Hypothalamus (tissue), 51 donors: ENCODE data around the gene HOXC4.
"Not testable (repeated sequence)": the region's sequence is repeated elsewhere in the genome, so short reads cannot be mapped to it uniquely, and the experiment has no call there.

Source experiments
- DNase-seq, 51 donors: peaks; one replicate each; lab custom pipeline; 2025; lab: John Stamatoyannopoulos, UW

HOXC4 gene

GRCh38 chr12:54053003-54053750, 458 bp upstream of the HOXC4 start:
- DNase-seq: peak in 2 of 51 donors; percentile 5 to 10

DNA sequence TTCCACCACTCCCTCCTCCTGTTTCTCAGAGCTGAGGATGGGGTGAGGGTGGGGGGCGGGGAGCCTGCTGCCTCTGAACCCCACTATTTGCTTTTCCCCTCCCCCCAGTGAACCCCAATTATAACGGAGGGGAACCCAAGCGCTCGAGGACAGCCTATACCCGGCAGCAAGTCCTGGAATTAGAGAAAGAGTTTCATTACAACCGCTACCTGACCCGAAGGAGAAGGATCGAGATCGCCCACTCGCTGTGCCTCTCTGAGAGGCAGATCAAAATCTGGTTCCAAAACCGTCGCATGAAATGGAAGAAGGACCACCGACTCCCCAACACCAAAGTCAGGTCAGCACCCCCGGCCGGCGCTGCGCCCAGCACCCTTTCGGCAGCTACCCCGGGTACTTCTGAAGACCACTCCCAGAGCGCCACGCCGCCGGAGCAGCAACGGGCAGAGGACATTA, 1.1 kb downstream of the HOXC4 start:
- no peak for DNase-seq

GRCh38 chr12:54055552-54055951, 1.9 kb downstream of the HOXC4 start:
- no peak for DNase-seq

- no peak for DNase-seq
Measured at GRCh38 chr12:54056110-54056509, 2.5 kb downstream of the HOXC4 start.

DNA sequence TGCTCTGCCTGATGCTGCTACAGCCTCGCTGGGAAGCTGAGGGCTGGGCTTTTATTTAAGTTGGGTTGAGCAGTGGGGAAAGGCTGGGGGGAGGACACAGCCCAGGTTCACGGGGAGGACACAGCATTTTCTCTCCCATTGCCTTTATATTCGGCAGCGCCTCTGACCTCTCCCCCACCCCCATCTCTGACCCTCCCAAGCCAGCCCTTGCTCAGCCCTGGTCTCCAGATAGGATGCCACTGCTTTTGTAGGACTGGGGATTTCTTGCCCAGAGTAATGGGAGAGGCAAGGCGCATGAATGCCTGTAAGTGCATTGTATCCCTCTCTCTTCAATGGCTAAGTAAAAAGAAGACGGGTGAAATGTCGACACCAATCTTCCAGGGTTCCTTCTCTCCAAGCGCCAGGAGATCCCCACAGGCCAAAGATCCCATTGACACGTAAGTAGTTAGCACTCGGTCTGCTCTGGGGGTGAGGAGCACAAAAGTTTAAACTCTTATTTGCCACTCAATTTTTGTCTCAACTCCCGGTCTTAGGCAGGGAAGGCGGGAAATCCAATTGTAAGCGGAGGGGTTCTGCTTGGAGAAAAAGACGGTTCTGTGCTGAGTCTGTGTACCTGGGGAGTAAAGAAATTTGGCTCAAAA, 4.6 kb downstream of the HOXC4 start:
- DNase-seq: no peak

DNA sequence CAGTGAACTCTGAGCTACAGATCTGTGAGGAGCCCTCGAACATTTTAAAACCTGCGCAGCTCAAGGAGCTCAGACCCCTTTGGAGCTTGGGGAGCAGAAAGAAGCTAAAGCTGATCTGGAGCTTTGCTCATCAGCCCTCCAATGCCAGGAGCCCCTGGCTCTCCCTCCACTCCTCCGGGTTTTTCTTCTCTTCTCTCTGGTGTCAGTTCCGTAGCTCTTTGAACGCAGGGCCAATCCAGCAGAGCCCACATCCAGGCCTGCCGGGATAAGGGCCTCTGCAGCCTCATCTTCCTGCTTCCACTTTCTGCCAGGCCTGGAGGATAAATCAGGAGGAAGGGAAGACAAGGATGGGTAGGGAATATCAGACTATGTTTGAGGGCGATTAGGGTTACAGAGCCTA, 6.0 kb downstream of the HOXC4 start:
- DNase-seq: no peak

GRCh38 chr12:54060174-54060974, 6.7 kb downstream of the HOXC4 start:
- DNase-seq: no peak

- DNase-seq: no peak
Measured at GRCh38 chr12:54060975-54061778, 7.5 kb downstream of the HOXC4 start.

GRCh38 chr12:54065677-54066076, 12.0 kb downstream of the HOXC4 start:
- no peak for DNase-seq

- DNase-seq: no peak
Measured at GRCh38 chr12:54066408-54066807, 12.8 kb downstream of the HOXC4 start.

DNA sequence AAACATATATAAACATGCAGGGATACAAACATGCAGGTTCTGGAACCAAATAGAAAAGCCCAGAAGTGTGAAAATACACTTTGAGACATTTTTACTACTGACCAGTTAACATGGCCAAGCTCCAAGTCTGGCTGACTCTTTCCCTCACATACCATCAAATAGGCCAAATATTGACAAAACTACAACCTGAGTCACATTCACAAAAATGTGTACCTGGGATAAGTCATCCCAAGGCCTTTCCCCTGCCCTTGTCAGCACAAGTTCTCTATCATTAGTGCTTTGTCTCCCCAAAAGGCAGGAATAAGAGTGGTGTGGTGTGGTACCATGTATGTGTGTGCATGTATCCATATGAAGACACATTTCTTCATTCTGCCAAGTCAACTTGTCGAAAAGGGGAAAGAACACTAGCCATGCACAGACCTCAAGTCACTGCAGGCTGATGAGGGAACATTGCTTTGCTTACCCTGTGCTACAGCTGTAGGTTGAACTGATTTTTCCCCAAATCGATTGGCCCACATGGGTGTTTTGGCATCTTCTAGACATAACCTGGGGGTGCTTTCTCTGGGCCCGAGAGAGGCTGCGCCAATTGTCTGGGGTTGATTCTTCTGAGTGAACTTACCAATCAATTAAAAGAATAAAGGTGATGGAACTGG, 14.9 kb downstream of the HOXC4 start:
- DNase-seq: no peak

- DNase-seq: no peak
Measured at GRCh38 chr12:54071942-54072341, 18.3 kb downstream of the HOXC4 start.

- DNase-seq: no peak
Measured at GRCh38 chr12:54074308-54074707, 20.7 kb downstream of the HOXC4 start.

GRCh38 chr12:54075409-54075808, 21.8 kb downstream of the HOXC4 start:
- no peak for DNase-seq

- no peak for DNase-seq
Measured at GRCh38 chr12:54075974-54076373, 22.3 kb downstream of the HOXC4 start.

DNA sequence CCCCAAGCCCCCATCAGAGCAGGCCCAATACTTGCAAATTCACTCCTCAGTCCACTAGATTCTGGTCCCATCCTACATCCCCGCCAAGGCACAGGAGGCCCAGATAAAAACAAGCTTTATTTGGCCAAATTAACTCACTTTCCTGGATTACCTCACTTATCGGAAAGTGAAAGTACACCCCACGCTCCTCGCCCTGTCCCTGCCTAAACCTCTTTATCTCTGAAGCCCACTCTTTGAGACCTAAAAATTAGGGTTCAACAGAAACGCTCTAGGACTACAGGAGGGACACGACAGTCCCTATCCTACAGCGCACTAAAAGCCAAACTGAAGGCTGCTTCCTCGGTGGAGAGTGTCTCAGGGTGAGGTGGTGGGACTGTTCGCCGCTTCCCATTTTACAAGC, 24.2 kb downstream of the HOXC4 start:
- DNase-seq: not testable (repeated sequence)

DNA sequence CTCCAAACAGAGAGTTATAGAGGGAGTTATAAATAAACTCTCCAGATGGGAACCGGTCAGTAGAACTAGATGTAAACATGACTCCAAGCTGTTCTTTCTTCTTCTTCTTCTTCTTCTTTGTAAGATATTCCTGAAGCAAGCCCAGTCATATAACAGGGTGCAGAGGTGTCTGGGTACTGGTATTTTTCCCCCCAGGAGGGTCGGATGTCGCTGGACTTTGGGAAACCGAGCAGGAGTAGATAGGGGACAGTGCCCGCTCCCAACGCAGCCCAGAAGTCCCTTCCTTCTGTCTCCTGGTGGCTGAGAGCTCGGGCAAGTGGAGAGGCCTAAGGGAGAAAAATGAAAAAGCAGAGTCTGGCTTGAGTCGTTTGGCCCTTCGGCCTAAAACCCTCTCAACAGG, 25.5 kb downstream of the HOXC4 start:
- not testable (repeated sequence) for DNase-seq

- not testable (repeated sequence) for DNase-seq
Measured at GRCh38 chr12:54080008-54080924, 26.6 kb downstream of the HOXC4 start.

DNA sequence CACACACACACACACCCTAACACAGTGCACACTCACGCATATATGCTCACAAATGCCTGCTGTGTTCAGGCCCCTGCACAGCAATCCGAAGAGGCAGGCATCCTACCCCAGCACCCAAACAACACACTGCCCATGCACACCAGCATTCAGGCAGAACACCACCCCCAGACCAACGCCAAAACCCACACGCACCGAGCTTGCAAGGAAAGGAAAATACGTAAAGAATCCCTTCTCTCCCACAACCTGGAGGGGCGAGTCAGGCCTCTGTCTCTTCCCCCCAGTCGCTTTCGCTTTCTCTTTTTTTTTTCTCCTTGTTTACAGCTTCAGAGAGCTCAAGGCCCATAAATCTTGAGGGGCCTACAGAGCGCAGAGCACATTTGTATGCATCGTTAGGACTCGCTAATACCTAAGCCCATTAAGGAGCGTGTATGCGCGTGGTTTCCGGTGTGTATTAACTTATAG, 27.4 kb downstream of the HOXC4 start:
- DNase-seq: not testable (repeated sequence)
